IPS-15b (cell line): ENCODE results near the gene HNRNPL.
A peak's percentile ranks its signal among the peaks of the same experiment; 100 is the strongest.

Experiments used
- H3K27me3 ChIP-seq: one replicate; pipeline ENCODE4 v1.6.1; 2013; ENCODE audit warnings: low read length; ENCODE audit not compliant: control insufficient read depth, insufficient read depth
- H3K36me3 ChIP-seq: one replicate; pipeline ENCODE4 v1.6.1; 2013; ENCODE audit warnings: low read length; ENCODE audit not compliant: control insufficient read depth, insufficient read depth
- H3K4me1 ChIP-seq: one replicate; pipeline ENCODE4 v1.6.1; 2013; ENCODE audit warnings: mild to moderate bottlenecking, low read length; ENCODE audit not compliant: control insufficient read depth, insufficient read depth
- H3K4me3 ChIP-seq: one replicate; pipeline ENCODE4 v1.5.1; 2013; ENCODE audit warnings: low read depth, low read length
- H3K9ac ChIP-seq: one replicate; pipeline ENCODE4 v1.6.1; 2013; ENCODE audit warnings: low read depth, mild to moderate bottlenecking, low read length
- H3K9me3 ChIP-seq: one replicate; pipeline ENCODE4 v1.6.1; 2013; ENCODE audit warnings: mild to moderate bottlenecking, low read length; ENCODE audit not compliant: control insufficient read depth, insufficient read depth

HNRNPL gene

DNA sequence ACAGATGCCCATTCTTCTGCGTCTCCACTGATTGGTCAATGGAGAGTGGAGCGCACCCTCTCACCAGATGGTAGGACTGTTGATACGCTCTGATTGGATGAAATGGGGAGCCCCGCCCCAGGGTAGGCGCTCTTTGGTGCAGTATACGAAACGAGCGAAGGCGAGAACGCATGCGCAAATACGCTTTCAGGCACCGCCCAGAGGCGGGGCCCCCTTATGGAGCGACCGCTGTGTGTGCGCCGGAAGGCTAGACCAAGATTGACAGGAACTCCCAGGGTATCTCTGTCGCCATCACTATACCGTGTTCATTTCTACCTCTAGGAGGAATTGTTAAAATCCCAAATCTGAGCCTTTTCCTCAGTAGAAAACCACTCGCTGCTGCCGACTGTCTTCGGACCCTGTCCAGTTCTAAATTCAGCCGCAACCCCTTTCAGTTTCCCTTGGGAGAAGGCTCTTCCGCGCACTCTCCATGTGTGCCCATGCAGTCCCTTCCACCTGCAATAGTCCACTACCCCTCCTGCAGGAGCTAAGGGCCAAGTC, 720 bp upstream of the HNRNPL start:
- H3K4me3 ChIP-seq: peak overlapping the region; percentile 86
- no peaks in the 10 kb centered on the region for H3K4me1 ChIP-seq
- no peaks in the 10 kb centered on the region for H3K9me3 ChIP-seq
- H3K27me3 ChIP-seq: no peaks in the 10 kb centered on the region
- H3K36me3 ChIP-seq: peaks cover 30% of the 10 kb centered on the region
- peak overlapping the region; percentile 66 for H3K9ac ChIP-seq

DNA sequence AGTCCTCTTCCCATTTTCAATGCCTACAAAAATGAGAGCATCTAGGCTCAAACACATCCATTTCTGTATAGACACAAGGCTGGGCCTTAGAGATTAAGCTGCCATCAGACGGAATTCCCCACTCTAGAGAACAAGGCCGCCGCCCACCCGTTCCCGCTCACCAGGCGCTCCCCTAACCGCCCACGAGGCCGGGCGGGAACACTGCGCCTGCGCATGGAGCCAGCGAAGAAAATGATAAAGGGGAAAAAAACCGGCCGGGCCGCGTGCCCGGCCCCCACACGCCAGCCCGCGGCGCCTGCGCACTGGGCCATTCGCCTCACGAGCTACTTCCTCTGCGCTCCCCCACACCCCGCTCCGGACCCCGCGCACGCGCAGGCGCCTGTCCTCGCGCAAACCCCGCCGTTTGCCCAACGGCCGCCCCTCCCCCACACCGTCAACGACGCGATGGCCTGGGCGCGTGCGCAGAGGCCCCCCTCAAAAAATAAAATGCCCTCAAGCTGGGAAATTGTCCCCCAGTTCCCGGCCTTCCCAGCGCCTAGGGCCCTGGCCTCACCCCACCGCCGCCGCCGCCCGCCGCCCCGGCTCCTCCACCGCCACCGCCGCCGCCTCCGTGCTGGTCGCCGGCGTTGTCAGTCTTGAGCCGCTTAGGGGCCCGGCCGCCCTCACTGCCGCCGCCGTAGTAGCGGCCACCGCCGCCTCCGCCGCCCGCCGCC, 483 bp downstream of the HNRNPL start:
- H3K4me1 ChIP-seq: no peaks in the 10 kb centered on the region
- no peaks in the 10 kb centered on the region for H3K27me3 ChIP-seq
- H3K4me3 ChIP-seq: peak overlapping the region; percentile 90
- H3K36me3 ChIP-seq: peaks cover 39% of the 10 kb centered on the region
- H3K9me3 ChIP-seq: no peaks in the 10 kb centered on the region
- H3K9ac ChIP-seq: peak overlapping the region; percentile 98

GRCh38 chr19:38848299-38849146, 1.3 kb downstream of the HNRNPL start:
- Histone ChIP-seq H3K9me3 (no peaks in the 10 kb centered on the region), H3K36me3 (peaks cover 46% of the 10 kb centered on the region), H3K4me3 (peak overlapping the region; percentile 90), H3K9ac (peak overlapping the region; percentile 98), H3K27me3 (no peaks in the 10 kb centered on the region), H3K4me1 (no peaks in the 10 kb centered on the region)

DNA sequence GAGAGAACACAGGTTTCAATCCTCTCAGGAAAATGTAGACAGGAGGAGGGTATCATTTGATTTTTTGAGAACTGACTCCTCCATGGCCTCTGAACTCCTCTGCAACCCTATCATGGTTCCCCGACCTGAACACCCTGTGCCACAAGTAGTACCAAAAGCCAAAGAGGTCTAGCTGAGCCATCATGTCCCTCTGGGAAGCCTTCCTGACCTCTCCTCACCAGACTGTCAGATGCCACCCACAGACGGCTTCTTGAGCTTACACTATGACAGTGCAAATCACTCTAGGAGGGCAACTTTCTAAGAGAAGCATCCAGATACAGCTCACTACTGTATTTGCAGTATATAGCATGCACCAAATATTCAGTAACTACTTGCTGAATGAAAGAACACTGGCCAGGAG, 3.7 kb downstream of the HNRNPL start:
- H3K27me3 ChIP-seq: no peaks in the 10 kb centered on the region
- peaks cover 71% of the 10 kb centered on the region for H3K36me3 ChIP-seq
- H3K9me3 ChIP-seq: no peaks in the 10 kb centered on the region
- H3K4me1 ChIP-seq: no peaks in the 10 kb centered on the region
- H3K9ac ChIP-seq: no peak overlapping the region
- no peak overlapping the region for H3K4me3 ChIP-seq

DNA sequence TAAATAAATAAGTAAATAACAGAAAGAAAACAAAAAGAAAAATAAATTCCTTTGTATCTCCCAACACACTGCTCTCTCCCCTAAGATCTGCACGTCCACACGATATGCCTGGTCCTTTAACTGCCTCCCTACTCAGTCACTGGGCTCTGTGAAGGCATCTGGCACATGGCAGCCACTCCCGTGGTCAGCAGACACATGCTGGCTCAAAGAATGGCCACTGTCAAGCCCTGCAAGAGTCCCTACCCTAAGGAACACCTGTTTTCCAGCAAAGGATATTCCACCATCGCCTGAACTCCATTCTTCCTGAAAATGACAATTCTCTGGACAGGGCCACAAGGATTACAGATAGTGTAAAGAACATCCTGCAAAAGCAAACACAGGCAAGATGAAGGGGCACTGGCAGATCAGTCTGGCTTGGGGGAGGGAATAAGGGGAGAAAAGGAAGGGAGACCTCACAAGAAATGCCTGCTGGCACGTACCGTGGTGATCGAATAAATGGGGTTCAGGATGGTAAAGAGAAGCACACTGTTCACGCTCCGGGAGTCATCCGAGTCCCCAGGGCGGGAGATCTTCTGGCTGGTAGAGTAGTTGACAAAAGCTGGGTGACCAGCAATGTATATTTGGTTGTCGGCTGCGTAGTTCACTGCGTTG, 4.3 kb downstream of the HNRNPL start:
- no peak overlapping the region for H3K4me3 ChIP-seq
- H3K27me3 ChIP-seq: no peaks in the 10 kb centered on the region
- H3K4me1 ChIP-seq: no peaks in the 10 kb centered on the region
- H3K9ac ChIP-seq: no peak overlapping the region
- H3K36me3 ChIP-seq: peaks cover 77% of the 10 kb centered on the region
- no peaks in the 10 kb centered on the region for H3K9me3 ChIP-seq

GRCh38 chr19:38844093-38844686, 5.6 kb downstream of the HNRNPL start:
- Histone ChIP-seq H3K27me3 (no peaks in the 10 kb centered on the region), H3K36me3 (peaks cover 89% of the 10 kb centered on the region), H3K9ac (no peak overlapping the region), H3K4me3 (no peak overlapping the region), H3K4me1 (no peaks in the 10 kb centered on the region), H3K9me3 (no peaks in the 10 kb centered on the region)

DNA sequence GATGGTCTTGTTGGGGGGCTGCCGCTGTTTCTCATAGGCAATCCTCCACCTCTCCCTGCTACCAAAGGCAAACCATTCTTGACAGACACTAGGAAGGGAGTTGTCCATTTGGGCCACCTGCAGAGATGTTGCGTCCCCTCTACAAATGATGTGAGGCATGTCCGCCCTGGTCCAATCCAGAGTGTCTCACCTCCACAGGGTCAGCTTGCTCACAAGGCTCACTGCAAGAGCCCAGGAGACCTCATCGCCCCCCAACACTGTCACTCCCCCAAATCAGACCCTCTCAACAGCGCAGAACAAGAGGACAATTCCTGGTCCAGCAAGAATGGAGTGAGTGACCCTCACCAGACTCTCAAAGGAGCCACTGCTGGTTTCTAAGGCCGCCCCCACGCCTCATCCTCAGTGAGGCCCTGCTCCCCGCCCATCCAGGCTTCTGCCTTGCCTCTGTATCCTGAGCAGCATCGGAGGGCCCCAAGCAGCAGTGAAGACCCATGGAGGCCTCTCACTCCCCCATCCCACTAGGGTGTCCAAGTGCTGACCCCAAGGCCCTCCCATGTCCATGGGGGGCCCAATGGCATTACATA, 6.5 kb downstream of the HNRNPL start:
- H3K36me3 ChIP-seq: peaks cover 90% of the 10 kb centered on the region
- no peak overlapping the region for H3K9ac ChIP-seq
- no peaks in the 10 kb centered on the region for H3K27me3 ChIP-seq
- no peaks in the 10 kb centered on the region for H3K9me3 ChIP-seq
- H3K4me3 ChIP-seq: no peak overlapping the region
- no peaks in the 10 kb centered on the region for H3K4me1 ChIP-seq

- Histone ChIP-seq H3K27me3 (no peaks in the 10 kb centered on the region), H3K36me3 (peaks cover 96% of the 10 kb centered on the region), H3K4me1 (no peaks in the 10 kb centered on the region), H3K4me3 (no peak overlapping the region), H3K9me3 (no peaks in the 10 kb centered on the region), H3K9ac (no peak overlapping the region)
Measured at GRCh38 chr19:38842439-38843174, 7.2 kb downstream of the HNRNPL start.

DNA sequence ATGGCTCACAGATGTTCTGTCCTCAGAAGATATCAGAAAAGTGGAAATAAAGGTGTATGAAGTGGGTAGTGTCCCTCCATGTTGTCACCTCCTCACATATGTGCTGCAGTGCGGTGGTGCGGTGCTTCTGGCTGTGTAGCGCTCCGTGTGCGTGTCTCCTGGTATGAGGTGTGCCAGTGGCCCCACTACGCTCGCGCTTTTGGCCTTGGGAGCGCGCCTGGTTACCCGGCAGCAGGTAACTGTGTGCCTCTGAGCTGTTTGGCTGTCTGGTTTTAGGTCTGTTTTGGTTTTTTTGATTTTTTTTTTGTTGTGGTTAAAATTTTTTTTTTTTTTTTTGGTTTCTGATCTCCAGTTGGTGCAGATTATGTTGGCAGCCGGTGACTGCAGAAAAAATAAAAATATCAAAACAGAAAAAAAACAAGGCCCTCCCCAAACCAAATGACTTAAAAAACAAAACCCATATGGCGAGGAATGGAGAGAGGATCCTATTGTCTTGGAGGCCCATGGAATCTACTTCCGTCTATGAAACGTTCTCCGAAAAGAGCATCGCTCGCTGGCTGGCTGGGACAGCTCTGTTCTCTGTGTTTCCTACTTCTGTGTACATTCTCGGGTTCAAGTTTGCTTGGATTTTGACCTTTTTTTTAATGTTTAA, 7.9 kb downstream of the HNRNPL start:
- H3K4me3 ChIP-seq: no peak overlapping the region
- H3K9ac ChIP-seq: no peak overlapping the region
- H3K4me1 ChIP-seq: no peaks in the 10 kb centered on the region
- H3K27me3 ChIP-seq: no peaks in the 10 kb centered on the region
- no peaks in the 10 kb centered on the region for H3K9me3 ChIP-seq
- peaks cover 96% of the 10 kb centered on the region for H3K36me3 ChIP-seq

DNA sequence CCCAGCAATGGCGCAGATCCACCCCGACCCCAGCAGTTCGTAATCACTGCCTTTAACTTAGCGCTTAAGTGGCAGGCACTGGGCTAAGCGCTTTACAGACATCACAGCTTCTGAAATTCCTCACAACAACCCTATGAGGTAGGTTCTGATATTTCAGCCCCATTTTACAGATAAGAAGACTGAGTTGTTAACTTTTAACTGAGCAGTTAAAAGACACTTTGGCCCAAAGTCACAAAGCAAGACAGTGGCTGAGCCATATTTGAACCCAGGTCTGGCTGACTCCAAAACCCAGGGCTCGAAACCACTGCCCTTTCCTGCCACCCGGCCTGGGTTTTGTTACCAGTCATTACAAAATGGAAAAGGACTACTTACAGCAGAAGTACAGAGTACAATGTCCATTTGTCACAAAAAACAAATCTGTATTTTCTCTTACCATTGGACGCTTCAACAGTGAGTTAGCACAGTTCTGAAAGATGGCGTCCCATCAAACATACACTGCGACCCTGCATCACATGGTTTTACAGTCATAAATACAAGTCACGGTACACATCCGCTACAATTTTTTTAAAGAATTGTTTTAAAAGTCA, 8.5 kb downstream of the HNRNPL start:
- no peak overlapping the region for H3K9ac ChIP-seq
- H3K9me3 ChIP-seq: no peaks in the 10 kb centered on the region
- H3K4me1 ChIP-seq: no peaks in the 10 kb centered on the region
- H3K4me3 ChIP-seq: no peak overlapping the region
- H3K27me3 ChIP-seq: no peaks in the 10 kb centered on the region
- peaks cover 93% of the 10 kb centered on the region for H3K36me3 ChIP-seq
